ENCODE measurements around the gene ELMO2. TPM values are rescaled to one million over a fixed set of nuclear protein-coding genes. Genes with fewer than 3 reads are reported as not detected.

ELMO2 gene
- total RNA-seq, 4 donors from 2014 or later: 46.7 to 62.4 (median 55.1) TPM

DNA sequence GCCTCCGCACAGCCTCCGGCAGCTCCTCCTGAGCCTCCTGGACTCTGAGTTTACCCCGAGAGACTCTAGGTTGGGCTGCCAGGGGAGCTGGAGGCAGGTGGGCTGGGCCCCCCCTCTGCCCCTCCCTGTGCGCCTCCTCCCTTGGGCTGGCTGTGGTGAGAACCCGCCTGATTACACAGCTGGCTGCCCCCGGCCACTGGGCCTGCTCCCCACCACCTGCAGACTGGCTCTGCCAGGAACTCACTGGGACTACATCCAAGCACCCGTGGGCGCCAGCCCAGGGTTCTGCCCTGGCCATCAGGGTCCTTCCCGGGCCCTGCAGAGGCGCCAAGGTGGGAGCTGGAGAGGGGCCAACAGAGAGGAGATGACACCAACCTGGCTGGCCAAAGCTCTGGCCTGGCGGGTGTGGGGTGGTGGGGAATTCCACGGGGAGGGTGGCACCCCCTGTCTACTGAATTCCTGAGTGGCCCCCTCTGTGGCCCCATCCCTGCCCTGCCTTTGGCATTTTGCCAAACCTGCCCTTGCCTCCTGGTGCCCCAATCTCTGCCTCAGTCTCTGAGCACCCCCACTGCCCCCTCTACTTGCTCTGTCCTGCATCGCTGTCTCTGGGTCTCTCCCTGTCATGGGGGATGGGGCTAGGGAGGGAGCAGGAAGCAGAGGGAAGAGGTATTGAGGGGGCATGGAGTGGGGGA is 76.2 kb downstream of the ELMO2 start:
- Histone ChIP-seq H3K27ac (no peak overlapping the region), H3K9me3 (no peaks in the 10 kb centered on the region), H3K36me3 (no peaks in the 10 kb centered on the region), H3K27me3 (peaks cover 55% of the 10 kb centered on the region), H3K4me3 (no peak overlapping the region), H3K4me1 (peaks cover 46% of the 10 kb centered on the region)
- WGBS: 36% methylated on average over 6 of the region's 13 CpGs
- TF ChIP-seq POLR2A (IDR thresholded peaks at IDR 0.05): no peak
- no peak for TF ChIP-seq POLR2AphosphoS5 (IDR thresholded peaks at IDR 0.05)
- TF ChIP-seq CTCF (IDR thresholded peaks at IDR 0.05): no peak
- no peak for DNase-seq (ENCODE audit: low spot score in 2 of 2)

DNA sequence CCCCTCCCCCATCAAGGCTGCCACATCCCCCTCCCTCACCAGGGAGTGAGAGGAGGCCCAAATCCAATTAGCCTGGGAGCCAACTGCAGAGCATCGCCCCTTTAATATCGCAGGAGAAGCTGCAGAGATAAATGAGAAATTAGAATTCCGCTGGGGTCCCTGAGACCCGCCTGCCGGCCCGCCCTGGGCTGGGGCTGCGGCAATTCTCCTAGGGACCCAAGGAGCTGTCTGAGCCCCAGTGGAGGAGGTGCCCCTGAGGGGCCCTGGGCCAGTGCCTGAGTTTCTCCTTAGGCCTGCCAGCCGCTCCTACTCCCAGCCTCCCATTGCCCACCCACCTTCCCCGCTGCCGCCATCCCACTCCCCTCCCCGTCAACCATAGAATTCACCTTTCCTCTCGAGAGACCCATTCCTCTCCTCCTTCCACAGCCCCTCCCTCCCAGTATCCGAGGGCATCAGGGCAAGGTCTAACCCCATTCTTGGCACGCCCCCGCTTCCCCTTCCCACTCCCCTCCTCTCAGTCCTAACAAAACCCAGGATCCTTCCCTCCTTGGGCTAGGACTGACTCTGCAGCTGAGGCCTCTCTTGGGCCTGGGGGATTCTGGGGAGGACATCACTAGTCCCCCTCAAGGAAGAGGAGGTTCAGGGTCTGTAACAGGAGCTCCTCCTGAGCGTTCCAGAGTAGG is 78.1 kb downstream of the ELMO2 start:
- peaks cover 51% of the 10 kb centered on the region for H3K27me3 ChIP-seq
- no peaks in the 10 kb centered on the region for H3K9me3 ChIP-seq
- H3K27ac ChIP-seq: no peak overlapping the region
- no peak for TF ChIP-seq EP300 (IDR thresholded peaks at IDR 0.05)
- WGBS: 69% methylated on average over 14 of the region's 16 CpGs
- peaks cover 55% of the 10 kb centered on the region for H3K4me1 ChIP-seq
- H3K36me3 ChIP-seq: no peaks in the 10 kb centered on the region
- H3K4me3 ChIP-seq: no peak overlapping the region
- DNase-seq (ENCODE audit: low spot score in 2 of 2): no peak

- WGBS: 93% methylated on average over 5 of the region's 6 CpGs
- H3K27me3 ChIP-seq: peaks cover 45% of the 10 kb centered on the region
Measured at GRCh38 chr20:46327557-46327956, 78.9 kb downstream of the ELMO2 start.

GRCh38 chr20:46325789-46326188 is 80.6 kb downstream of the ELMO2 start:
- no peak for TF ChIP-seq EP300 (IDR thresholded peaks at IDR 0.05)
- no peak for TF ChIP-seq POLR2A (IDR thresholded peaks at IDR 0.05)
- TF ChIP-seq CTCF (IDR thresholded peaks at IDR 0.05): no peak
- TF ChIP-seq POLR2AphosphoS5 (IDR thresholded peaks at IDR 0.05): no peak
- DNase-seq (ENCODE audit: low spot score in 2 of 2): no peak
- H3K4me3 ChIP-seq: no peak overlapping the region
- H3K4me1 ChIP-seq: peaks cover 37% of the 10 kb centered on the region
- H3K9me3 ChIP-seq: no peaks in the 10 kb centered on the region
- WGBS: 47% methylated on average over 1 of the region's 1 CpG
- peaks cover 43% of the 10 kb centered on the region for H3K27me3 ChIP-seq
- no peak overlapping the region for H3K27ac ChIP-seq
- no peaks in the 10 kb centered on the region for H3K36me3 ChIP-seq

More at GRCh38 chr20:46327557-46327956, 78.9 kb downstream of the ELMO2 start:
- Histone ChIP-seq H3K27ac (no peak overlapping the region), H3K9me3 (no peaks in the 10 kb centered on the region), H3K4me3 (no peak overlapping the region), H3K4me1 (peaks cover 52% of the 10 kb centered on the region), H3K36me3 (no peaks in the 10 kb centered on the region)
- TF ChIP-seq POLR2AphosphoS5 (IDR thresholded peaks at IDR 0.05): no peak
- TF ChIP-seq EP300 (IDR thresholded peaks at IDR 0.05): no peak
- no peak for TF ChIP-seq POLR2A (IDR thresholded peaks at IDR 0.05)
- no peak for TF ChIP-seq CTCF (IDR thresholded peaks at IDR 0.05)
- no peak for DNase-seq (ENCODE audit: low spot score in 2 of 2)

GRCh38 chr20:46324960-46325703 is 81.3 kb downstream of the ELMO2 start:
- TF ChIP-seq POLR2A (IDR thresholded peaks at IDR 0.05) (no peak), POLR2AphosphoS5 (IDR thresholded peaks at IDR 0.05) (no peak), EP300 (IDR thresholded peaks at IDR 0.05) (no peak), CTCF (IDR thresholded peaks at IDR 0.05) (no peak)
- Histone ChIP-seq H3K4me3 (no peak overlapping the region), H3K9me3 (no peaks in the 10 kb centered on the region), H3K27ac (no peak overlapping the region), H3K4me1 (peaks cover 32% of the 10 kb centered on the region), H3K27me3 (peaks cover 37% of the 10 kb centered on the region), H3K36me3 (no peaks in the 10 kb centered on the region)
- no peak for DNase-seq (ENCODE audit: low spot score in 2 of 2)
- 45% methylated on average over 6 of the region's 6 CpGs for WGBS
